RPMI7951 (cell line): Measurements from ENCODE around the gene SIK1. TPM values are rescaled to one million over a fixed set of nuclear protein-coding genes. Genes with fewer than 3 reads are reported as not detected.

ENCODE experiments used
- DNase-seq: peaks from one replicate; pipeline ENCODE4 v3.0.0-alpha.2; 2012; ENCODE audit warnings: low read depth
- total RNA-seq: library from RNA; depleted of rRNA; stranded (reverse); fragments of >200 nt; shearing (Covaris generic); gene quantifications from 2 replicates; pipeline ENCODE4 v1.2.3, GENCODE V29; 2014; rRNA removed

Gene SIK1
- total RNA-seq, 1 experiment from 2014 or later, result 2.8 TPM

DNA sequence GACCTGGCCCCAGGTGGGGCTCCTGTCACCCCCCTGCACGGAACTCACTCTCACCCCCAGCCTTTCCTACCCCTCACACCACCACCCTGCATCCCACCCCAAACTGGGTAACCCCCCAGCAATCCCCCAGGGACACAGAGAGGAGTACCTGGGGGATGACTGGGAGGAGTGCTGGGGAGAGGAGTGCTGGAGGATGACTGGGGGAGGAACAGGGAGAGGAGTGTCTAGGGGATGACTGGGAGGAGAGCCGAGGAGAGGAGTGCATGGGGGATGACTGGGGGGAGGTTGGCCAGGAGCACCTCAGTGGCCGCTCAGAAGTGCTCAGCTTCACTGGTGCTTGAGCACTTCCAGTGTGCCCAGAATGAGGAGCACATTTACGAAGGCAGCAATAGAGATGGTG lies 59.1 kb downstream of the SIK1 start:
- DNase-seq, result no peak

DNA sequence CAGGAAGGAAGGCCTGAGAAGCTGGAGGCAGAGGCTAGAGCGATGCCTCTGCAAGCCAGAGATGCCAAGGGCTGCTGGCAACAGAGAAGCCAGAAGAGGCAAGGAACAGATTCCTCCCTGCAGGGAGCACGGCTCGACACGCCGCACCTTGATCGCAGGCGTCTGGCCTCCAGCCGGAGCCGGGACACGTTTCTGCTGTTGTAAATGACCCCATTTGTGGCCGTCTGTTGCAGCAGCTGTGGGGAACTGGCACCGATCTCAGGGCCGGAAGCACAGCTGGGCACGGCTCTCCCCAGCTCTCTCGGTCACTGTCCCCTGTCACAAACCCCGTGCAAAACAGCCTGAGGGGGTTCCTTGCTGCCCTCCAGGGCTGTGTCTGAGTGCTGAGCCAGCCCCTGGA lies 59.6 kb downstream of the SIK1 start:
- no peak for DNase-seq

DNA sequence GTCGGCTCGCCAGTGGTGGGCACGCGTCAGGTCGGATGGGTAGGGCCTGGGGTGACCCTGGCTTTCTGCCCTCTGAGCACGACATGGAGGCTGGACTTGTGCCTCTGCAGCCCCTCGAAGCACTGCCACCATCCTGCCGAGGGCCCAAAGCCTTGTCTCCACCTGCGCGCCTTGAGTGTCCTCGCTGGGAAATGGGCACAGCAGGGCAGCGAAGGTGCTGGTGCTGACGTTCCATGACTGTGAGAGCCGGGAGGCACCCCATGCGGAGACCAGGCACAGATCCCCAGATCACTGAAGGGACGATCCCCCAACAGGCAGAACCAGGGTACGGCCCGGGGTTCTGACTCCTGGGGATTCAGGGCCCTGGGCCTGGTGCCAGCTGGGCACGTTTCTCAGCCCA lies 60.3 kb downstream of the SIK1 start:
- no peak for DNase-seq

DNA sequence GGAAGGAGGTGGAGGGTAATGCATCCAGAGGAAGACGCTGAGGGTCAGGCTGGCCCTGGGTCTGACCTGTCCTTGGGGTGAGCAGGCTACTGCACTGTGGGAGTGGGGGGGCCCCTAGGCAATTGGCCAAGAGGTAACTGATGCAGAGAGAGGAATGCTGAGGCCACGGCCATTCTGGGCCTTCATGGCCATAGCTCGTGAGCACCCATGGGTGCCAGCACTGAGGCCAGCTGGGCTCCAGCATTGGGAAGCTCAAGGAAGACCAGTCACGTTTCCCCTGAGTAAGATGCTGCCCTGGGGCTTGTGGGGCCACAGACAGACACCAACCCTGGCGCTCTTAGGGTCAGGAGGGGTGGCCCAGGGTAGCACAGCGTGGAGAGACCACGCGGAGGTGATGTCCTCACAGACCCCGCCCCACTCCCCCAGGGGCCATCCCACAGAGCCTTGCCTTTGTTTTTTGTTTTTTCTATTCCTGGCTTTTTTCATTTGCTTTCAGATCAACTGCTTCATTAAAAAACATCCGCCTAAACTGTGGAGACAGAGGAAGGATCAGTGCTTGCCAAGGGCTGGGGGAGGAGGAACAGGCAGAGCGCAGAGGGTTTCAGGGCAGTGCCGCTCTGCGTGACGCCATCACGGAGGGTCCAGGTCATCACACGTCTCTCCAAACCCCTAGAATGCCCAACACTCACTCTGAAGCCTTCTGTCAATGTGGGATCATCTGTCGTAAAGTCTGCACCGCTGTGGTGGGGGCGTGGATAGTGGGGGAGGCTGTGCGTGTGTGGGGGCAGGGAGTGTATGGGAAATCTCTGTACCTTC lies 61.1 kb downstream of the SIK1 start:
- DNase-seq, result no peak

DNA sequence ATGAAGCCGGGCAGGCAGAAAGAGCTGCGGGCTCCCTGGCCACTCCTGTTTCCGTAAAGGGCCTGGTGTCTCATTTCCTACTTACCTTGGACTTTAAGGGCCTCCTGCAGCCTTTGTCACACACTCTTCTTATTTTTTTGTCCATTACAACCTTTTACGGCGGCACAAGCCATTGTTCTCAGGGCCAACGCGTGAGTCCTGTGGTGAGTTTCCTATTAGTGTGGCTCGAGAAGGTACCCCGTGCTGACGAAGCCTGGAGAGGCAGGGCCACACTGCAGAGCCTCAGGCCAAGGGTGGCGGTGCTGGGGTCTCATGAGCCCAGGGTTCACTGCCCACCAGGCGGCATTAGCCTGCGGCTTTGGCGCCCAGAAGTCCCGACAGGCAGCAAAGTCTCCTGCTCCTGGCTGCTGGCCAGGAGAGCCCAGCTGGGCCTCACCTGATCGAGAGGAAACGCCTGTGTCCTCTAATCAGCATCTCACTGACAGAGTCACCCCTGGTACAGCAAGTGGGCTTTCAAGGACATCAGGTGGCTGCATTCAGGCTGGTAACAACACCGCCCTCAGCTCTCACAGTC lies 62.0 kb downstream of the SIK1 start:
- no peak for DNase-seq

Other genes starting within 250 kb of the SIK1 start
- 0.49 and 0.96 TPM in 2 replicates for gene HSF2BP, start 232.4 kb upstream of the SIK1 start, total RNA-seq
- gene RRP1B, start 232.4 kb upstream of the SIK1 start, total RNA-seq, result 12.1 and 13.1 TPM in 2 replicates